HG02973 (cell line): ENCODE data around the gene C1QTNF6.
"Not testable (repeated sequence)": the region's sequence is repeated elsewhere in the genome, so short reads cannot be mapped to it uniquely, and the experiment has no call there.

Experiments used
- ATAC-seq: cut with Tn5 transposase; IDR thresholded peaks from one replicate; pipeline ENCODE4 v1.9.1; 2021; ENCODE audit warnings: moderate library complexity; ENCODE audit not compliant: unreplicated experiment

Gene C1QTNF6

GRCh38 chr22:37208401-37209139, 20.5 kb upstream of the C1QTNF6 start:
- ATAC-seq = no peak

- ATAC-seq = no peak
Measured at GRCh38 chr22:37207981-37208380, 19.9 kb upstream of the C1QTNF6 start.

GRCh38 chr22:37206841-37207821, 19.1 kb upstream of the C1QTNF6 start:
- ATAC-seq = no peak

DNA sequence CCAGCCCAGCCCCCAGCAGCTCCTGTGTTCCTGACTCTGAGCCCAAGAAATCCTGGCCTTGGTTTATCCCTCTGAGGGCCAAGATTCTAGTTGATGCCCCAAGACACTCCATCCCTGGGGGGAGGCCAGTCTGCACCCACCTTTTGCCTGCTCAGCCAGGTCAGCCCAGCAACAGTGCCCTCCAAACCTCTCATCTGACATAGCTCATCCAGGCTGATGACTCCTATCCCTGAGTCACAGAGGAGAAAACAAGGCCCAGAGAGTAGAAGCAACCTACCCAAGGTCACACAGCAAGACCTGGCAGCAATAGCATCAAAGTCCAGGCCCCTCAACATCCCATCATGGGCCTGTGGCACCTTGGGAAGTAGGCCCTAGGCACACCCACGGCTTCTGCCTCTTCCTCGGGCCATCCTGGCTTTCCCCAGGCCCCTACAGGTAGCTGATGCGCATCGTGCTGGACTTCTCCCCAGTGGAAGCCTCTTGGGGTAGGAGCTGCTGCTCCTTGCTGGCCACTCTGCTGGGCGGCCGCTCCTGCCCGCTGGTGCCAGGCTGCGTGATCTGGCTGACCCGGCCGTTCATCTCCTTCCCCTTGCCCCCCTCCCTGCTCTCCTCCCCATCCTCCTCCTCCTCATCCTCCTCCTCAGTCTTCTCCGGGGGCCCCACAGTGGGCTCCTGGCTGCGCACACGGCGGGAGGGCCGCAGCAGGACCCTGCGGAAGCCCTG, 18.2 kb upstream of the C1QTNF6 start:
- no peak for ATAC-seq

DNA sequence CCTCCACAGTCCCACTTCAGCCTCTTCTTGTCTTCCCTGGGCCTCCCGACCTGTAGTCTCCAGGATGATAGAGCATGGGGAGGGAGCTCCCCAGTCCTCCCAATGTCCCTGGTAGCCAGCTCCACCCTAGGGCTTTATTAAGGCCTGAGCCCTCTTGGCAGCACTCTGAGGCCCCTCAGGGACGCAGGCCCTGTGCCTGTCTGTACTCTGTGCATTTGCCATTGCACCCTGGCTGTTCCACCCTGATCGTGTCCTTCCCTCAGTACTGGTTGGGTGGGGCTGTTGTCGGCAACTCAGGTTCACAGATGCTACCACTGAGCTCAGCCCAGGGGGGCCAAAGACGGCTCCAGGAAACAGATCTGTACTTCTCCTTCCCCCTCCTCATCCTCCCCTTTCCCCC, 17.0 kb upstream of the C1QTNF6 start:
- ATAC-seq = no peak

GRCh38 chr22:37204045-37204655, 16.1 kb upstream of the C1QTNF6 start:
- no peak for ATAC-seq

DNA sequence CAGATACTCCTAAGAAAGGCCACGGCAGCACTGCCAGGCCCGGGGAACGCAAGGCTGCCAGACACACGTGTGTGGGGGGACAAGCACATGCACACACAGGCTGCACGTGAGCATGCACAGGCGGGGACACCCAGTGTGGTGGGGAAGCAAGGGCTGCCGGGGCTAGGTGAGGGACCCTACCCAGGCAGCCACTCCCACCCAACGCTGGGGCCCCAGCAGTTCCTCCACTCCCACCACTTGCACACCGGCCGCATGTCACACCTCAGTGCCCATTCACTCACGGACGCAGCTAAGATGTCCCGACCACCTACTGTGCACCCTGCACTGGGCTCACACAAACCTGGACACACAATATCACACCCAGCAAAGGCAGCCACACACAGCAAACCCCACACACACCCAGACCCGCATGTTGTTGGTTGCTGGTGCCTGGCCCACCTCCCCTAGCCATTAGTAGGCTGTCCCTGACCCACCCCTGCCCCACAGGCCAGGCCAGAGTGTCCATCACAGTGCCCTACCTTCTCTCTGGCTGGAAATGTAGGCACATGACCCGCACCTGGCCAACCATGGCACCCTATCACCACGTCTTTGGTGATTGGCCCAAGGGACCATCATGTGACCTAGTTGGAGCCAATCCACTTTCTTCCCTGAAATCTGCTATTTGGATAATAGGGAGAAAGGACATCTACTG, 15.5 kb upstream of the C1QTNF6 start:
- ATAC-seq = no peak

DNA sequence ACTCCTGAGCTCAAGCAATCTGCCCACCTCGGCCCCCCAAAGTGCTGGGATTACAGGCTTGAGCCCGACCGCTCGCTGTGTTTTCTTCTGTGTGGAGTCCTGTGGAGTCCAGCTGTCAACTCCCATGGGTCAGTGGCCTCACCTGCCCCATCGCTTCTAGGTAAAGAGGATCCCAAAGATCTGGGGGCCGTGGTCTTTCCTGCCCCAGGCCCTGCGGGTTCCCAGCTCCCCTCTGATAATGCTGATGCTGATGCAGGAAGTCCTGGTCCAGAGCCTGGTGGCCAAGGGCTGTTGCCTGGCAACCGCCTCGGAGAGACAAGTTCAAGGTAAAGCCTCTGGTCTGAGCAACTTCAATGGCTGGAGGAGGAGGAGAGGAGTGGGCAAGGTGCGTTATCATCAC, 14.7 kb upstream of the C1QTNF6 start:
- ATAC-seq = no peak

- ATAC-seq = no peak
Measured at GRCh38 chr22:37202001-37202555, 14.0 kb upstream of the C1QTNF6 start.

DNA sequence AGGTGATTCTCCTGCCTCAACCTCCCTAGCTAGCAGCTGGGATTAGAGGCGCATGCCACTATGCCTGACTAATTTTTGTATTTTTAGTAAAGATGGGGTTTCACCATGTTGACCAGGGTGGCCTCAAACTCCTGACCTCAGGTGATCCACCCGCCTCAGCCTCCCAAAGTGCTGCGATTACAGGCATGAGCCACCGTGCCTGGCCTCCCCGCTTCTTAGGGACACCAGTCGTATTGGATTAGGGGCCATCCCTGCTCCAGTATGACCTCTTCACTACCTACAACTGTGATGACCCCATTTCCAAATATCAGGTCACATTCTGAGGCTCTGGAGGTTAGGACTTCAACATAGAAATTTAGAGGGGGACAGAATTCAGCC, 13.4 kb upstream of the C1QTNF6 start:
- ATAC-seq = not testable (repeated sequence)

GRCh38 chr22:37199760-37200108, 11.7 kb upstream of the C1QTNF6 start:
- peak; percentile 4 for ATAC-seq

GRCh38 chr22:37199103-37199759, 11.2 kb upstream of the C1QTNF6 start:
- peak; percentile 76 for ATAC-seq

DNA sequence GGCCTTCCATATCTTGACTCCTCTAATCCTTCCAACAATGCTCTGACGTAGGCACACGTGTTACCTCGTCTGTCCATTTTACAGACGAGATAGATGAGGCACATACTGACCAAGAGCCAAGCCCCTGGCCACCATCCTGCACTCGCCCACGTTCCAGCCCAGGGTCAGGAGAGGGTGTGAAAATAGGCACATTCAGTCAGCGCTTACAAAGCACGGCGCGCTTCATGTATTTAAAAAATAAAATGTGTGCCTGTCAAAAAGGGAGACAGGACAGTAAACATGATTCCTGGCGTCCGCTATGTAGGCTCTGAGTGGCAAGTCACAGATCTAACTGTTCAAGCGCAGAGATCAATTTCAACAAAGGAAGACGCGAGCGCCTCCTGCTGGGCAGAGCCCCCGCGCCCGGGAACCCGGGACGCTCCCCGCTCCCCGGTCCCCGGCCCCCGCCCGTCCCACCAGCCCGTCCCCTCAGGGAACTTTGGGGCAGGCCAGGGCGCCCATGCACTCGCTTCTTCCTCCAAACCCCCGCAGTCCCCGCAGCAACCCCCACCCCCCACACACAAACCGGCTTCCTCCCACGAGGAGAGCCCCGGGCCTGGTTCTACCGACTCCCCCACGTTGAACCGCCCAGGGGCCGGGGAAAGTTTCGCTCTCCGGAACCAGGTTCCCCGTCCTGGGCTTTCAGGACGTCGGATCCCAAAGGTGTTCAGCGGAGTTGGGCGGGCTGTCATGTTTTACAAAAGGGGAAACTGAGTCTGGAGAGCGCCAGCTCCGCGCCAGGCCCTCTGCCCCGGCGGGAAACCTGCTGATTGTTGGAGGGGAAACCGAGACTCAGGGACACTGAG, 10.4 kb upstream of the C1QTNF6 start:
- no peak for ATAC-seq

DNA sequence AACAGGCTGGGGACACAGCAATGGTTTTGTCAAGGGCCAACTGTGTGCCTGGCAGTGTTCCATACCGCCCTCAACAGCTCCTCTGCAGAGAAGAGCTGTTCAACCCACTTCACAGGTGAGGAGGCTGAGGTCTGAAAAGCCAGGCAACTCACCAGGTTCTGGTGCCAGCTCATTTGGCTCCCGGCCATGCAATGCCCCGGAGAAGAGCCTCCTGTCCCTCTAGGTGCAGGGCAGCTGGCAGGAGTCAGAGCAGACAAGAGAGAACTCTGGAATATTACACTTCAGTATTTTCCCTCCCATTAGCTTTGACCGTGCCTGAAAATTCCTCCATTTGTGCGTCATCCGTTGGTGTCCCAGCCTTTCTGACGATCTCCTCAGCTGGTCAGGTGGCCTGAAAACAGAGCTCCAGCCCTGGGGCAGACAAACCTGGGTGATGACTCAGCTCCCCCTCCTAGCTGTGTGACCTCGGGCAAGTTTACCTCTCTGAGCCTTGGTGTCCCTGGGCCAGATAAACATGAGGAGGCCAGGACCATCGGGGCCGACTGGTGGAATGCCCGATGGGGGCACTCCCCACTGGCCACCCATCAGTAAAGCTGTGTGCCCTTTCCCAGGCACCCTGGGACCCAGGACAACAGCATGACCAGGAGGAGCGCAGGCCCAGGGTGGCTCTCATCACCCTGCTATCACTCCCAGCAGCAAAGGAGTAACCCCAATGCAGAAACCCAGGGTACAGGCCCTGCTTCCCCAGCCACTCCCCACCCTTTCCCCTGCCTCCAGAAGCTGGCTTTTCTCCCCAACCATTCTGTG, 9.6 kb upstream of the C1QTNF6 start:
- no peak for ATAC-seq

GRCh38 chr22:37196539-37197450, 8.7 kb upstream of the C1QTNF6 start:
- no peak for ATAC-seq

DNA sequence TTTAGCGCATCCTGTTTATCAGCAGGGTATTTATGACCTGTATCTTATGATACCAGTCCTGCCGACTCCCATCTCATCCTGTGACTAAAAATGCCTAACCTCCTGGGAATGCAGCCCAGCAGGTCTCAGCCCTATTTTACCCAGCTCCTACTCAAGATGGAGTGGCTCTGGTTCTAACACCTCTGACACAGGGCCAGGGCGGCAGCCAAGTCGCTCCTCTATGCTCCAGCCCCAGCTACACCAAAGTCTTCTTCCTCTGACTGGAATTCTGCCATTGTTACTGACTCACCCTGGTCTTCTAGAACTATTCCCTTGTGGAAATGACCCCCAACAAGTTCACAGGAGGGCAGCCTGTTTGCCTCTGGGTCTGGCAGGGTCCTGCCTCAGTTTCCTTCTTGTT, 7.9 kb upstream of the C1QTNF6 start:
- no peak for ATAC-seq

DNA sequence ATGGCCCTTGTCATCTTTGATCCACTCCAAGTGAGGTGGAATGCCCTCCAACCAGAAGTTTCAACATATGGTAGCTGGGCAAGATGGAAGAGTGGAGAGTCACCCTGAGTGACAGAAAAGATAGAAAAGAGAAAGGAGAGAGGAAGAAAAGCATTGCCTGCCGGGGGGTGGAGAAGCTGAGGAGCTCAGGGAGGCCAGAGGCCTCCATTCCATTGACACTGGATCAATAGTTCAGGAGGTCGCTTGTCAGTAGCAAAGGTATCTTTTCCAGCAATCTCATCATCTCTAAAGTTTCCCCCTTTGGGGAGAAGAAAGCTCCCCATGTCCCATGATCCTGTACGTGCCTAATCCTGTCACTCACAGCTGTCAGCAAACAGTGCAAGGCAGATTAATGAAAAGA, 6.7 kb upstream of the C1QTNF6 start:
- ATAC-seq = no peak
